Measurements from ENCODE around the gene ZNF804B. TPM values are rescaled to one million over a fixed set of nuclear protein-coding genes. Genes with fewer than 3 reads are reported as not detected.

Gene ZNF804B
- total RNA-seq, 1 donor from 2014 or later, result not detected

DNA sequence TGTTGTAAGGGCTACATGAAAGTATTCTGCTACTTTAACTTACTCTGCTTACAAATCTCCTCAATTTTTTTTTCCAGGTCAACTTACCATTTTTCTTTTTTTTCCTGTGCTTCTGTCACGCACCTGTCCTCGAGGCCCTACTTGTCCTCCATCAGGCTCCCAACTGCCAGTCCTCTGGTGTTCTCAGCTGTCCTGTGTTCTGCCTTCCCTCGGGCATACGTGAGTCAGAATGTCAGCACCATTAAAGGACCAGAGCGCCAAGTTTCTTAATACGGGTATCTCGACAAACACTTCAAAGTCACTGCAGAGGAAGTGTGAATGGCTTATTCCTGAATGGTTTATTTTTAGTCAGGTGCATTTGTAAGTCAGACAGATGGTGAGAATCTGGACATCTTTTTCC, 36.1 kb downstream of the ZNF804B start, which contains the start of gene TEX47:
TSS of gene TEX47 (minus strand) at position 185 of the 400 bp plus-strand sequence. CDS start 795 bp downstream, outside the sequence.
- Histone ChIP-seq H3K9me3 (no peaks in the 10 kb centered on the region), H3K4me1 (no peaks in the 10 kb centered on the region), H3K27me3 (no peaks in the 10 kb centered on the region), H3K36me3 (no peaks in the 10 kb centered on the region), H3K27ac (no peak within 1 kb of the TSS), H3K4me3 (no peak within 1 kb of the TSS)
- intact Hi-C loops (cut with DNase I), result no loop called here
- ATAC-seq (no peak), DNase-seq (no peak)
- TF ChIP-seq, protein P1, sequence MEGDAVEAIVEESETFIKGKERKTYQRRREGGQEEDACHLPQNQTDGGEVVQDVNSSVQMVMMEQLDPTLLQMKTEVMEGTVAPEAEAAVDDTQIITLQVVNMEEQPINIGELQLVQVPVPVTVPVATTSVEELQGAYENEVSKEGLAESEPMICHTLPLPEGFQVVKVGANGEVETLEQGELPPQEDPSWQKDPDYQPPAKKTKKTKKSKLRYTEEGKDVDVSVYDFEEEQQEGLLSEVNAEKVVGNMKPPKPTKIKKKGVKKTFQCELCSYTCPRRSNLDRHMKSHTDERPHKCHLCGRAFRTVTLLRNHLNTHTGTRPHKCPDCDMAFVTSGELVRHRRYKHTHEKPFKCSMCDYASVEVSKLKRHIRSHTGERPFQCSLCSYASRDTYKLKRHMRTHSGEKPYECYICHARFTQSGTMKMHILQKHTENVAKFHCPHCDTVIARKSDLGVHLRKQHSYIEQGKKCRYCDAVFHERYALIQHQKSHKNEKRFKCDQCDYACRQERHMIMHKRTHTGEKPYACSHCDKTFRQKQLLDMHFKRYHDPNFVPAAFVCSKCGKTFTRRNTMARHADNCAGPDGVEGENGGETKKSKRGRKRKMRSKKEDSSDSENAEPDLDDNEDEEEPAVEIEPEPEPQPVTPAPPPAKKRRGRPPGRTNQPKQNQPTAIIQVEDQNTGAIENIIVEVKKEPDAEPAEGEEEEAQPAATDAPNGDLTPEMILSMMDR (IDR thresholded peaks at IDR 0.05), result no peak

DNA sequence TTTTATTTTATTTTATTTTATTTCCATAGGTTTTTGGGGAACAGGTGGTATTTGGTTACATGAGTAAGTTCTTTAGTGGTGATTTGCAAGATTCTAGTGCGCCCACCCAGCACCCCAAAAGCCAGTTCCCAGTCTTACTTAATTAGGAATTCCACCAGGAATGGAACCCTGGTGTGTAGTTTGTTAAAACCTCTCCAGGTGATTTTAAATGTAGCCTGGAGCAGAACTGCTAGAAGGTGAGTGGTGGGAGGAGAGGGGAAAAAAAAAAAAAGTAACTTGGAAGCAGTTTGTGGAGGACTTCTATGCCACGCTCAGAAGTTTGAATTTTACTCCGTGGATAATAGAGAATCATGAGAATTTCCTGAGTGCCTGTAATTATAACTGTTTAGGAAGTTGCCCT, 41.5 kb downstream of the ZNF804B start:
- TF ChIP-seq, protein P1 (IDR thresholded peaks at IDR 0.05), result no peak
- Histone ChIP-seq H3K4me3 (no peak overlapping the region), H3K27ac (no peak overlapping the region), H3K27me3 (no peaks in the 10 kb centered on the region), H3K4me1 (no peaks in the 10 kb centered on the region), H3K9me3 (no peaks in the 10 kb centered on the region), H3K36me3 (no peaks in the 10 kb centered on the region)
- DNase-seq (no peak), ATAC-seq (no peak)
- intact Hi-C loops (cut with DNase I), result no loop called here

DNA sequence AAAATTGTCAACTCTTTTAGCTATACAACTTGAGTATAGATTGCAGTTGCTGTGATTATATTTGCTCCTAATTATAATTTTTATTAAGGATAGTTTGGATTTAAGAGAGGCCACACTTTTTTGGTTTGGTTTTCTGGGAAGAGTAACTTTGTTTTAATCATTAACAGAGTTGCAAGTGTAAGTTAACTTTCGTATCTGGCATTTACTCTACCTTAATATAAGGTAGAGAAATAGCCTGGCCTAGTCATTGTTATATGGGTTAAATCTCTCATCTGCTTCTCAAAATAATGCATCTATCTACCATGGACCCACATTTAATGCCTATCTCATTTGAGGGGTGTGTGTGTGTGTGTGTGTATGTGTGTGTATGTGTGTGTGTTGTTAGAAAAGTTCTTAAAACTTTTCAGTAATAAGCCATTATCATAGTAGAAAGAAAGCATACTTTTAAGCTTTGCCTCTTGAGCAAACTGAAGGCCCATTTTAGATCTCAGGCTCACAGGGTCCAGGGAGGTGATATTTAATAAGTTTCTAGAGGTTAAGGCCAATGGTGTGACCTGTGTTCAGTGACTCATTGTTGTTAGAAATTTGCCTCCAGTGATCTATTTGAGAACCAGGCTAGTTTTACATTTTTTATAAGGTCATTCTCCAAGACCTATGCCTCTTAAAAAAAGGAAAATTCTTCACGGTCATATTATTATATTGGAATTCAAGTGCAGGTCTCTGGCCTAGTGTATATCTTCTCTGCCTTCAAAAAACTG, 47.0 kb downstream of the ZNF804B start:
- H3K36me3 ChIP-seq, result no peaks in the 10 kb centered on the region
- no peaks in the 10 kb centered on the region for H3K4me1 ChIP-seq
- TF ChIP-seq, protein P1 (IDR thresholded peaks at IDR 0.05), result no peak
- ATAC-seq (no peak), DNase-seq (no peak)
- no peak overlapping the region for H3K4me3 ChIP-seq
- H3K27ac ChIP-seq, result no peak overlapping the region
- intact Hi-C loops (cut with DNase I), result no loop called here
- no peaks in the 10 kb centered on the region for H3K9me3 ChIP-seq
- no peaks in the 10 kb centered on the region for H3K27me3 ChIP-seq

DNA sequence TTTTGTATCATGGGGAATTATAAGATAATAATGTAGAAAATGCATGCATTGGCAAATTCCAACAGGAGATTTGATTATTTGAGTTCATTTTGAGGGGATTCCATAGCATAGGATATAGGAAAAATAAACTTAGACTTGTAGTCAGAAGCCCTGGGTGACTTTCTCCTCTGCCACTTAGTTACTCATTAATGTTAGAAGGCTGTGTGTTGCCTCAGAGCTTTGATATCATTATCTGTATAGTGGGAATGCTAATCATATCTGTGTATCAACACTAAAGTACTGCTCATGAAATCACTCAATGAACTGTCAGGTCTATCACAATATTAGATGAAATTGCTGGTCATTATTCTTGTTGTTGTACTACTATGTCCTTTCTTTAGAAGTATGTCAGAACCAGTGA, 59.1 kb downstream of the ZNF804B start:
- no peaks in the 10 kb centered on the region for H3K9me3 ChIP-seq
- ATAC-seq, result no peak
- no peak overlapping the region for H3K4me3 ChIP-seq
- TF ChIP-seq, protein P1 (IDR thresholded peaks at IDR 0.05), result no peak
- H3K36me3 ChIP-seq, result no peaks in the 10 kb centered on the region
- intact Hi-C loops (cut with DNase I), result no loop called here
- H3K27ac ChIP-seq, result no peak overlapping the region
- H3K27me3 ChIP-seq, result no peaks in the 10 kb centered on the region
- DNase-seq, result no peak
- no peaks in the 10 kb centered on the region for H3K4me1 ChIP-seq

DNA sequence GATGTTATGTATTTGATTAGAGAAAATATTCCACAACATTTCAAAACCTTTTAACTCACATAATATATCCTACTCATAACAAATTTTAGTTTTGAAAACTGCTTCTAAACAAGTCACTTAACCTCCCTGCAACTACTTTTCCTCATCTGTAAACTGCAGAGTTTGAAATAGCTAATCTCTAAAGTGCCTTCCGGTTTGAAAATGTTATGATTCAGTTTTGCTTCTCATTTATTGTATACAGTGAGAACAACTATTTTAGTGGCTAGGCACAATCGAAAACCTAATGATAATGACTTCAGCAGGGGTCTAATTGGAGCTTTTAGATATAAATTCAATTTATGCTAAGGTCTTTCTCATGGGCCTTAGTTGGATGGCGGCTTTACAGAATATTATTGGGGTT, 66.7 kb downstream of the ZNF804B start:
- H3K4me3 ChIP-seq, result no peak overlapping the region
- H3K4me1 ChIP-seq, result no peaks in the 10 kb centered on the region
- no peak for ATAC-seq
- TF ChIP-seq, protein P1 (IDR thresholded peaks at IDR 0.05), result no peak
- H3K36me3 ChIP-seq, result no peaks in the 10 kb centered on the region
- H3K27me3 ChIP-seq, result no peaks in the 10 kb centered on the region
- DNase-seq, result no peak
- intact Hi-C loops (cut with DNase I), result no loop called here
- no peaks in the 10 kb centered on the region for H3K9me3 ChIP-seq
- H3K27ac ChIP-seq, result no peak overlapping the region
